ENCODE data around the gene IMPG1.

The IMPG1 gene

DNA sequence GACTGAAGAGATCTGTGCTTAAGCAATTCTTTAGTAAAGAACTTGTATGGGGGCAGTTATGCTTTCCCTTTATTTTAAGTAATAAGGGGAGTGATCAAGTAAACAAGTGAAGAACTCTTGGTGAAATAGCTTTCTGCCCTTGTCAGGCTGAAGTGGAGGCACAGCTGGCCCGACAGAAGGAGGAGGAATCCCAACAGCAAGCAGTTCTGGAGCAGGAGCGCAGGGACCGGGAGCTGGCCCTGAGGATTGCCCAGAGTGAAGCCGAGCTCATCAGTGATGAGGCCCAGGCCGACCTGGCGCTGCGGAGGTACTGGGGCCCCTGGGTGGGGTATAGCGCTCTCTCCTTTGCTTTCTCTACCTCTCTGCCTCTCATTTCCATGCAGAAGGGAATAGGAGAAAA is 180.1 kb downstream of the IMPG1 start:
- no peak for DNase-seq

DNA sequence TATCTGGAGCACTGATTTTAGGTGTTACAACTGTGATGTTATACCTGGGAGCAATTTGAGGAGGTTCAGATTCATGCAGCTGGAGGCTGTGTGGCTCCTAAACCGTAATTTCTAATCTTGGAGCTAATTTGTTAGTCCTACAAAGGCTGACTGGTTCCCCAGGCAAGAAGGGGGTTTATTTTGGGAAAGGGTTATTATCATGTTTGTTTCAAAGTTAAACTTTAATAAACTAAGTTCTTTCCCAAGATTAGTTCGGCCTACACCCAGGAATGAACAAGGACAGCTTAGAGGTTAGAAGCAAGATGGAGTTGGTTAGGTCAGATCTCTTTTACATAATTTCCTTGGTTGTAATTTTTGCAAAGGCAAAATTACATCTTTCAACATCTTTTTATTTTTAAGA is 187.6 kb downstream of the IMPG1 start:
- no peak for DNase-seq

- DNase-seq: no peak
Measured at GRCh38 chr6:75882734-75883133, 189.7 kb downstream of the IMPG1 start.

DNA sequence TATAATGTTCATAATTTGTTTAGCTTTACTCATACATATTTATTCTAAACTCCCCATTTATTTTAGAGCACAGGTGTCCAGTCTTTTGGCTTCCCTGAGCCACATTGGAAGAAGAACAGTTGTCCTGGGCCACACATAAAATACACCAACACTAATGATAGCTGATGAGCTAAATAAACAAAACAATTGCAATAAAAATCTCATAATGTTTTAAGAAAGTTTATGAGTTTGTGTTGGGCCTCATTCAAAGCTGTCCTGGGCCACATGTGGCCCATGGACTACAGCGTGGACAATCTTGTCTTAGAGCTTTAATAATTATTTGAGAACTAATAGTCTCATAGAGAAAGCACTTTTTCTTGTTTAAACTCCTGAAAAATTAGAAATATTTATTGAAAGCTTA is 192.2 kb downstream of the IMPG1 start:
- DNase-seq: no peak

- no peak for DNase-seq
Measured at GRCh38 chr6:75876152-75876551, 196.3 kb downstream of the IMPG1 start.

DNA sequence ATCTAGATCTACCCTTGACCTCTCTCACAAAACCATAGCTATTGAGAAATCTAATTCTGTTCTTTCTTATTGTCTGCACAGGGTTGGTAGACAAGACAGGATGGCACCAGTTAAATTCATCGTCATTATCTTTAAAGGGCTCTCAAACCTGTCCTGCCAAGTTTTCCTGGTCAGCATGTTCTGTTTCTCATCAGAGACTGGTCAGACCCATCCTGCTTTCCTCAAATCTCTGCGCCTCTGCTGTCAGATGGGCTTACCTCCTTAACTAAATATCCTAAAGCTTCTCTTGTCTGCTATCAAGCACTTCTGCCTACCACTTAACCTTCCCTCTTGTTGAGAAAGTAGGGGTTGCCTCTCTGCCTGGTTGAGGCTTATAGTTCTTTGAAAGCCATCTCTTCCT is 198.2 kb downstream of the IMPG1 start:
- no peak for DNase-seq

Data from COR-L47 (cell line).